ENCODE results near the gene CWF19L2.
"Not testable (repeated sequence)": the region's sequence is repeated elsewhere in the genome, so short reads cannot be mapped to it uniquely, and the experiment has no call there.

Gene CWF19L2

GRCh38 chr11:107392611-107393010, 65.0 kb downstream of the CWF19L2 start:
- DNase-seq (ENCODE audit: extremely low read depth, low read depth): no peak
- no peak for TF ChIP-seq CTCF (IDR thresholded peaks at IDR 0.05; ENCODE audit: low read depth, low read length)

- DNase-seq (ENCODE audit: extremely low read depth, low read depth): not testable (repeated sequence)
Observed at GRCh38 chr11:107390701-107391100, 66.9 kb downstream of the CWF19L2 start.

- no peak for TF ChIP-seq CTCF (IDR thresholded peaks at IDR 0.05; ENCODE audit: low read depth, low read length)
- no peak for DNase-seq (ENCODE audit: extremely low read depth, low read depth)
Observed at GRCh38 chr11:107387666-107388065, 70.0 kb downstream of the CWF19L2 start.

GRCh38 chr11:107385361-107385981, 72.2 kb downstream of the CWF19L2 start:
- no peak for TF ChIP-seq CTCF (IDR thresholded peaks at IDR 0.05; ENCODE audit: low read depth, low read length)
- DNase-seq (ENCODE audit: extremely low read depth, low read depth): no peak

- DNase-seq (ENCODE audit: extremely low read depth, low read depth): no peak
- TF ChIP-seq CTCF (IDR thresholded peaks at IDR 0.05; ENCODE audit: low read depth, low read length): no peak
Observed at GRCh38 chr11:107384144-107384852, 73.3 kb downstream of the CWF19L2 start.

GRCh38 chr11:107372439-107372838, 85.2 kb downstream of the CWF19L2 start:
- TF ChIP-seq CTCF (IDR thresholded peaks at IDR 0.05; ENCODE audit: low read depth, low read length): no peak
- DNase-seq (ENCODE audit: extremely low read depth, low read depth): no peak

- DNase-seq (ENCODE audit: extremely low read depth, low read depth): no peak
- TF ChIP-seq CTCF (IDR thresholded peaks at IDR 0.05; ENCODE audit: low read depth, low read length): no peak
Observed at GRCh38 chr11:107370390-107370789, 87.2 kb downstream of the CWF19L2 start.

GRCh38 chr11:107359701-107360100, 97.9 kb downstream of the CWF19L2 start:
- no peak for TF ChIP-seq CTCF (IDR thresholded peaks at IDR 0.05; ENCODE audit: low read depth, low read length)
- DNase-seq (ENCODE audit: extremely low read depth, low read depth): no peak
